CD4-positive, alpha-beta T cell (primary cell): Measurements from ENCODE around the gene CEPT1. TPM values are rescaled to one million over a fixed set of nuclear protein-coding genes. Genes with fewer than 3 reads are reported as not detected.
A peak's percentile ranks its signal among the peaks of the same experiment; 100 is the strongest.

ENCODE experiments used
- ATAC-seq: fragments of 200-7000 bp; cut with Tn5 transposase; one replicate; pipeline ENCODE4 v1.10.0; 2022; ENCODE audit warnings: mild to moderate bottlenecking; ENCODE audit not compliant: poor library complexity
- CTCF ChIA-PET: fragments of 350-600 bp; sonication (Branson Sonifier 250); formaldehyde crosslinking; loops from one replicate; lab custom pipeline; 2021; ENCODE audit warnings: antibody characterized with exemption, inconsistent platforms; lab: Charles Lee
- POLR2A ChIA-PET: fragments of 350-600 bp; sonication (Branson Sonifier 250); formaldehyde crosslinking; loops from one replicate; lab custom pipeline; 2021; ENCODE audit warnings: antibody characterized with exemption, inconsistent platforms; lab: Charles Lee
- DNase-seq, 14 experiments: peaks; one replicate each; pipeline ENCODE4 v3.0.0-alpha.2; 2013 to 2020; ENCODE audit warnings: mixed read lengths in 2 of 14
- H3K27ac ChIP-seq, 2 donors: one replicate each; pipeline versions ENCODE4 v1.5.1 to v1.7.0; 2013; ENCODE audit warnings: low read length in 2 of 2, low read depth in 1 of 2, mild to moderate bottlenecking in 1 of 2
- H3K27me3 ChIP-seq, 2 experiments: 1 replicate in 1 of 2; 2 replicates in 1 of 2; pipeline versions ENCODE4 v1.6.1 to v1.7.0; 2013; ENCODE audit warnings: low read length in 2 of 2, control low read depth in 1 of 2, mild to moderate bottlenecking in 1 of 2, moderate library complexity in 1 of 2; ENCODE audit not compliant: insufficient read depth in 2 of 2, control insufficient read depth in 1 of 2
- H3K36me3 ChIP-seq: one replicate; pipeline ENCODE4 v1.6.1; 2013; ENCODE audit warnings: low read length, control low read depth; ENCODE audit not compliant: insufficient read depth
- H3K4me1 ChIP-seq: one replicate; pipeline ENCODE4 v1.6.1; 2013; ENCODE audit warnings: low read length, control low read depth; ENCODE audit not compliant: insufficient read depth
- H3K4me3 ChIP-seq: one replicate; pipeline ENCODE4 v1.5.1; 2013; ENCODE audit warnings: mild to moderate bottlenecking, low read length, moderate library complexity
- H3K9me3 ChIP-seq, 2 experiments: 1 replicate in 1 of 2; 2 replicates in 1 of 2; pipeline versions ENCODE4 v1.6.1 to v1.7.0; 2013; ENCODE audit warnings: low read length in 2 of 2, mild to moderate bottlenecking in 2 of 2, control low read depth in 1 of 2, moderate library complexity in 1 of 2; ENCODE audit not compliant: control insufficient read depth in 1 of 2, insufficient read depth in 1 of 2
- H3K27ac Mint-ChIP-seq: one replicate; pipeline ENCODE4 v1.8.0; 2020; ENCODE audit warnings: mixed read lengths
- H3K27me3 Mint-ChIP-seq: one replicate; pipeline ENCODE4 v1.8.0; 2021; ENCODE audit warnings: mixed read lengths
- H3K36me3 Mint-ChIP-seq: one replicate; pipeline ENCODE4 v1.8.0; 2021; ENCODE audit warnings: low read depth, mixed read lengths
- H3K4me1 Mint-ChIP-seq: one replicate; pipeline ENCODE4 v1.8.0; 2021; ENCODE audit warnings: low read depth, mixed read lengths
- H3K4me3 Mint-ChIP-seq: one replicate; pipeline ENCODE4 v1.8.0; 2020; ENCODE audit warnings: mild to moderate bottlenecking, mixed read lengths
- H3K9me3 Mint-ChIP-seq: one replicate; pipeline ENCODE4 v1.8.0; 2020; ENCODE audit warnings: mixed read lengths
- CTCF ChIP-seq: fragments of 200-600 bp; IDR thresholded peaks from one replicate; pipeline ENCODE4 v1.8.0; 2022; ENCODE audit warnings: antibody characterized with exemption, mild to moderate bottlenecking
- intact Hi-C, 2 experiments: fragments of 100-400 bp; cut with DNase I in 1 of 2; cut with micrococcal nuclease in 1 of 2; formaldehyde crosslinking; loops; one replicate each; pipeline versions ENCODE4 v1.15.1 to v1.9.0; 2023 to 2025; cut with DNase I, micrococcal nuclease
- total RNA-seq, 174 experiments: library from RNA in 2 of 174; stranded (reverse) in 2 of 174; gene quantifications; one replicate each; pipeline ENCODE4 v1.2.3 and lab custom pipeline; 2021 to 2026

The CEPT1 gene
- total RNA-seq, 2 experiments from 2014 or later: 25.0 to 27.2 TPM

- ATAC-seq: no peak
- peaks cover 82% of the 10 kb centered on the region for H3K4me1 Mint-ChIP-seq
Observed at GRCh38 chr1:111232134-111232533, 92.1 kb downstream of the CEPT1 start.

GRCh38 chr1:111234258-111234657 is 94.2 kb downstream of the CEPT1 start:
- H3K4me1 Mint-ChIP-seq: peaks cover 71% of the 10 kb centered on the region
- CTCF ChIA-PET: no interaction called here

More at GRCh38 chr1:111232134-111232533, 92.1 kb downstream of the CEPT1 start:
- intact Hi-C loops: loop anchor here in 1 of 2 experiments (5.0 kb wide), 2 partner anchors 35 to 40 kb away; no protein-coding TSS in a partner anchor
- peaks cover 0 to 6% of the 10 kb centered on the region in 2 experiments for H3K9me3 ChIP-seq
- no peaks in the 10 kb centered on the region for H3K27me3 ChIP-seq
- no peaks in the 10 kb centered on the region for H3K9me3 Mint-ChIP-seq
- peaks cover 42% of the 10 kb centered on the region for H3K36me3 Mint-ChIP-seq
- no peak for TF ChIP-seq CTCF
- POLR2A ChIA-PET: interaction anchor here (0.6 to 22.0 kb wide), 5 partner anchors 9 to 65 kb away, joined by 3 to 756 read pairs (median 4); partner anchors contain the start of gene DENND2D
- H3K4me3 ChIP-seq: no peak overlapping the region
- H3K36me3 ChIP-seq: no peaks in the 10 kb centered on the region
- CTCF ChIA-PET: no interaction called here
- H3K27ac ChIP-seq: no peak overlapping the region
- peak overlapping the region; percentile 79 for H3K27ac Mint-ChIP-seq
- H3K27me3 Mint-ChIP-seq: no peaks in the 10 kb centered on the region
- peak overlapping the region; percentile 62 for H3K4me3 Mint-ChIP-seq
- peaks cover 39% of the 10 kb centered on the region for H3K4me1 ChIP-seq
- DNase-seq: no peak

More at GRCh38 chr1:111234258-111234657, 94.2 kb downstream of the CEPT1 start:
- Histone ChIP-seq H3K27ac (no peak overlapping the region), H3K27me3 (no peaks in the 10 kb centered on the region), H3K4me3 (no peak overlapping the region), H3K36me3 (no peaks in the 10 kb centered on the region), H3K9me3 (peaks cover 0 to 3% of the 10 kb centered on the region in 2 experiments), H3K4me1 (peaks cover 18% of the 10 kb centered on the region)
- intact Hi-C loops: loop anchor here in 1 of 2 experiments (5.0 kb wide), 2 partner anchors 37 to 38 kb away; no protein-coding TSS in a partner anchor
- POLR2A ChIA-PET: no interaction called here
- Mint-ChIP-seq H3K27me3 (no peaks in the 10 kb centered on the region), H3K4me3 (no peak overlapping the region), H3K27ac (no peak overlapping the region), H3K9me3 (no peaks in the 10 kb centered on the region), H3K36me3 (peaks cover 63% of the 10 kb centered on the region)
- ATAC-seq: no peak
- DNase-seq: no peak
- TF ChIP-seq CTCF: no peak

Other genes with a start within 250 kb of the CEPT1 start
- 1 to 10 TPM; 1.6 to 1.8 TPM for gene LRIF1, start 176.3 kb upstream of the CEPT1 start, total RNA-seq
- 10 to 100 TPM; 35.7 to 38.7 TPM for gene DRAM2, start 130 bp upstream of the CEPT1 start, total RNA-seq
- gene DENND2D, start 60.4 kb downstream of the CEPT1 start, total RNA-seq: 10 to 100 TPM; 60.7 to 62.0 TPM
- gene CHI3L2, start 87.5 kb downstream of the CEPT1 start, total RNA-seq: 10 to 100 TPM; 13.9 to 15.7 TPM
- gene CHIA, start 150.6 kb downstream of the CEPT1 start, total RNA-seq: not detected